HEK293T (cell line): Measurements from ENCODE around the gene MED8.

Experiments used
- ARNT ChIP-seq: fragments of 450-650 bp; IDR thresholded peaks from 2 replicates; pipeline ENCODE4 v1.6.1; 2017; ENCODE audit warnings: mild to moderate bottlenecking
- BHLHE40 ChIP-seq: fragments of 450-650 bp; IDR thresholded peaks from 2 replicates; pipeline ENCODE4 v1.6.1; 2016; ENCODE audit warnings: mild to moderate bottlenecking, moderate library complexity, borderline replicate concordance
- FOXA1 ChIP-seq: fragments of 450-650 bp; IDR thresholded peaks from 2 replicates; pipeline ENCODE4 v1.6.1; 2016; ENCODE audit warnings: mild to moderate bottlenecking
- FOXK2 ChIP-seq: fragments of 450-650 bp; IDR thresholded peaks from 2 replicates; pipeline ENCODE4 v1.6.1; 2016; ENCODE audit warnings: mild to moderate bottlenecking
- FOXM1 ChIP-seq: fragments of 450-650 bp; IDR thresholded peaks from 2 replicates; pipeline ENCODE4 v1.6.1; 2017; ENCODE audit warnings: mild to moderate bottlenecking, borderline replicate concordance
- HDGF ChIP-seq: fragments of 450-650 bp; IDR thresholded peaks from 2 replicates; pipeline ENCODE4 v1.6.1; 2017; ENCODE audit warnings: antibody characterized with exemption, borderline replicate concordance
- LEF1 ChIP-seq: fragments of 450-650 bp; IDR thresholded peaks from 2 replicates; pipeline ENCODE4 v1.6.1; 2017; ENCODE audit warnings: mild to moderate bottlenecking, borderline replicate concordance
- SP1 ChIP-seq: fragments of 450-650 bp; IDR thresholded peaks from 2 replicates; pipeline ENCODE4 v1.6.1; 2017
- SUZ12 ChIP-seq: fragments of 450-650 bp; IDR thresholded peaks from 2 replicates; pipeline ENCODE4 v1.6.1; 2016; ENCODE audit warnings: mild to moderate bottlenecking
- TARDBP ChIP-seq: fragments of 450-650 bp; IDR thresholded peaks from 2 replicates; pipeline ENCODE4 v1.6.1; 2016

DNA sequence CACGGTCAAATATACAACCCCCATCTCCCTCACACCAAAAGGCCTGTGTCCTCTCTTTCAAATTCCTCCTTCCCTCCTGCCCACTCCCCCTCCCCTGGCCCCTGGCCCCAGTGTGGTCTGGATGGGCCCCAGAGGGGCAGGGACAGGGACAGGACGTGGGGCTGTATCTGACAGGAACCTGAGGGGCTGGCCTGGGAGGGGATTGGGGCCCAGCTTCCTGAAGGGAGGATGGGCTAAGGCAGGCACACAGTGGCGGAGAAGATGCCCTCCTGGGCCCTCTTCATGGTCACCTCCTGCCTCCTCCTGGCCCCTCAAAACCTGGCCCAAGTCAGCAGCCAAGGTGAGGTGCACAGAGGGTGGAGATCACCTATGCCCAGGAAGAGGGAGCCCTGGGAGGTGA lies 52.0 kb downstream of the MED8 start, which contains the start of gene MPL:
- no peak for TF ChIP-seq TARDBP
- TF ChIP-seq FOXM1 = no peak
- no peak for TF ChIP-seq SP1
- no peak for TF ChIP-seq ARNT
- no peak for TF ChIP-seq SUZ12
- TF ChIP-seq FOXK2 = no peak
- no peak for TF ChIP-seq FOXA1
- no peak for TF ChIP-seq LEF1
- no peak for TF ChIP-seq BHLHE40
- TF ChIP-seq HDGF = no peak
